Retinal pigment epithelial cell (primary cell): ENCODE data around the gene P2RY11.
A peak's percentile ranks its signal among the peaks of the same experiment; 100 is the strongest.

Experiments used
- DNase-seq: peaks from one replicate; pipeline ENCODE4 v3.0.0-alpha.2; 2010; ENCODE audit warnings: low read depth
- H3K4me3 ChIP-seq: 2 replicates; pipeline ENCODE4 v1.5.1; 2011; ENCODE audit warnings: mild to moderate bottlenecking, low read length, control low read depth, moderate library complexity
- TF ChIP-seq, protein P1 (sequence below): conservative IDR thresholded peaks from 2 replicates; pipeline ENCODE4 v1.5.1; 2011; ENCODE audit warnings: low read depth, low read length, control low read depth, inconsistent platforms

P2RY11 gene

DNA sequence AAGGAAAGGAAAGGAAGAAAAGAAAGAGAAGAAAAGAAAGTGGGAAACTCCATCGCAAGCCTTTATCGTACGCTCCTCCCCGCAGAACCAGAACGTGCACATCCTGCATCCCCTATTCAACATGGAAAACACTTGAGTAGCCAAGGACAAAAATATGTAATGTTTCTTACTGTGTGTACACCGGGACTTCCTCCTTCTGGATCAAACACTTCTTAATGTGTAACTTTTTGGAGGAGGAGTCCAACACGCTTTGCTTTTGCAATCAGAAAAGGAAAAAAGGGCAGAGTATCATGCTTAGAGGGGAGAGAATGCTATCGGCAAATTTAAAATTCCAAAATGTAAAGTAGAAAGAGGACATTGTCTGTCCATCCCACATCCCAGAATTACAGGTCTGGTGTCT is 33.2 kb upstream of the P2RY11 start:
- TF ChIP-seq, protein P1, sequence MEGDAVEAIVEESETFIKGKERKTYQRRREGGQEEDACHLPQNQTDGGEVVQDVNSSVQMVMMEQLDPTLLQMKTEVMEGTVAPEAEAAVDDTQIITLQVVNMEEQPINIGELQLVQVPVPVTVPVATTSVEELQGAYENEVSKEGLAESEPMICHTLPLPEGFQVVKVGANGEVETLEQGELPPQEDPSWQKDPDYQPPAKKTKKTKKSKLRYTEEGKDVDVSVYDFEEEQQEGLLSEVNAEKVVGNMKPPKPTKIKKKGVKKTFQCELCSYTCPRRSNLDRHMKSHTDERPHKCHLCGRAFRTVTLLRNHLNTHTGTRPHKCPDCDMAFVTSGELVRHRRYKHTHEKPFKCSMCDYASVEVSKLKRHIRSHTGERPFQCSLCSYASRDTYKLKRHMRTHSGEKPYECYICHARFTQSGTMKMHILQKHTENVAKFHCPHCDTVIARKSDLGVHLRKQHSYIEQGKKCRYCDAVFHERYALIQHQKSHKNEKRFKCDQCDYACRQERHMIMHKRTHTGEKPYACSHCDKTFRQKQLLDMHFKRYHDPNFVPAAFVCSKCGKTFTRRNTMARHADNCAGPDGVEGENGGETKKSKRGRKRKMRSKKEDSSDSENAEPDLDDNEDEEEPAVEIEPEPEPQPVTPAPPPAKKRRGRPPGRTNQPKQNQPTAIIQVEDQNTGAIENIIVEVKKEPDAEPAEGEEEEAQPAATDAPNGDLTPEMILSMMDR: no peak
- H3K4me3 ChIP-seq: no peak overlapping the region
- DNase-seq: no peak

DNA sequence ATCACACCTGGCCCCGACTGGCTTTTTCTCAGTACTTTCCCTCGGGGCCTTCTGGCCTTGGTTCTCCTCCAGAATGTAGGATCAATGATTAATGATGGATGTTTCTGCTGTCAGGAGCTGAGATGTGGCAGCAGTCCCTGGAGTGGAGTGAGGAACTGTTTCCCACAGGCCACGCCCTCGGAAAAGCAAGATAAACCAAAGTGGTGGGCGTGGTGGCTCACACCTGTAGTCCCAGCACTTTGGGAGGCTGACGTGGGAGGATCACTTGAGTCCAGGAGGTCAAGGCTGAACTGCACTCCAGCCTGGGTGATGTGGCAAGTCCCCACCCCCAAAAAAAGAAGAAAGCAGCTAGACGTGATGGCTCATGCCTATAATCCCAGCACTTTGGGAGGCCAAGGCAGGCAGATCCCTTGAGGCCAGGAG is 32.5 kb upstream of the P2RY11 start:
- DNase-seq: no peak

DNA sequence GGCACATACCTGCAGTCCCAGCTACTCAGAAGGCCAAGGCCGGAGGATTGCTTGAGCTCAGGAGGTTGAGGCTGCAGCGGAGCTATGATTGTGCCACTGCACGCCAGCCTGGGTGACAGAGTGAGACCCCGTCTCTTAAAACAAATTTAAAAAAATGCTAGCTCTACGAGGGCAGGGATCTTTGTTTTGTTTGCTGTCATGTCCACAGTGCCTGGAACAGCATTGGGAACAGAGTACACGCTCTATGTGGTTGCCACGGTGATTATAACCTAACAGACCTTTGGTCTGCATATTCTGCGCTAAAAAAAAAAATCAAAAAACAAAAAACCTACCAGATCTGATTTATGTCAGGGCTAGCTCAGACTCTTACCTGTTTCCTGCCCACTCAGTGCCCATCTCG is 27.6 kb upstream of the P2RY11 start:
- H3K4me3 ChIP-seq: no peak overlapping the region
- DNase-seq: no peak
- TF ChIP-seq, protein P1: no peak

More for the DNA sequence above, 32.5 kb upstream of the P2RY11 start:
- no peak overlapping the region for H3K4me3 ChIP-seq
- TF ChIP-seq, protein P1: no peak

DNA sequence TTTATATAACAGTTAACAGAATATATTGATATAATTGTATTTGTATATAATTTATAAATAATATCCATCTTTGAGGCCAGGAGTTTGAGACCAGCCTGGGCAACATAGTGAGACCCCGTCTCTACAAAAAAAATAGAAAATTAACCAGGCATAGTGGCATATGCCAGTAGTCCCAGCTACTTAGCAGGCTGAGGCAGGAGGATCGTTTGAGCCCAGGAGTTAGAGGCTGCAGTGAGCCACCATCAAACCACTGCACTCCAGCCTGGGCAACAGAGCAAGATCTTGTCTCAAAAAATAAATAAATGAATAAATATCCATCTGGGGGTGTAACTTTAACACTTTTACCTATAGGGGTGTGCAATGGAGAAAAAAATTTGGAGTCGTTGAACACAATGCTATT is 26.7 kb upstream of the P2RY11 start:
- TF ChIP-seq, protein P1: no peak
- DNase-seq: no peak
- no peak overlapping the region for H3K4me3 ChIP-seq

DNA sequence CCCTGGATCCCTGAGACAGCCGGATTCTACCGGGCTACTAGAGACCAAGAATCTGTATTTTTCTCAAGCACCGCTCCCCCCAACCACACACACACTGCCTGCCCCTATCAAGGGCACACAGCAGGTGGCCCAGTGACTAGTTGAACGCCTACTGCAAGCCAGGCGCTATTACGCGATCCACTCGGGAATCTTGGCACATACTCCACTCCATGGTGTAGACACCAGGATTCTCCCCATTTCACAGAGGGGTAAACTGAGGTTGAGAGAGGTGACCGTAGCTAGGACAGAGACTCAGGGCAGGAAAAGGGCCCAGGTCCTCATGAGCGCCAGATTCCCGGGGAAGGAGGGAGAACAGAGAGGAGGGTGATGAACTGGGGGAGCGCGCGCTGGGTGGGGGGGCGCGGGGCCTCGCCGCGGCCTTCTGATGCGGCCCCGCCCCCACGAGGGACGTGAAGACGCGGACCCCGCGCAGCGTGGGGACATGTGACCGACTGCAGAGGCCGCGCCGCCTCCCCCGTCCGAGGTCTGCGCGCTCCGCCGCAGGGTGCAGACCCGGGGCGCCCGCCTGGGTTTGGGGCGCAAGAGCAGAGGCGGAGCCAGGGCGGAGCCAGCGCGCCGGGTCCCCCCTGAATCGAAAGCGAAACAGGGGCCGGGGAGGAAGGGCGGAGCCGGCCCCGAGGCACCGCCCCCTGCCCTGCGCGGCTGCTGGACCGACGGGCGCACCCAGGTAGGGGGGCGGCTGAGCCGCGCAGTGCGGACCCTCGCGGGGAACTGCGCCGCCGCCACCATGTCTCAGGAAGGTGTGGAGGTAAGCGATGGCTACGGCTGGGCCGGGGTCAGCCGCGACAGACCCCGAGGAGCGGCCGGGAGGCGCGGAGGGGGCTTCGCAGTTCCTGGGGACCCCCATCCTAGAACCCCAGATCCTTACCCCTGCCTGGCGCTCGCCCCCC is 25.6 kb upstream of the P2RY11 start, which contains the start of gene SHFL:
SHFL (plus strand) TSS at position 677 of the 950 bp plus-strand sequence; CDS start at position 788, 111 bp downstream.
- TF ChIP-seq, protein P1: no peak
- DNase-seq: no peak
- peak within 1 kb of the TSS; percentile 61 for H3K4me3 ChIP-seq

DNA sequence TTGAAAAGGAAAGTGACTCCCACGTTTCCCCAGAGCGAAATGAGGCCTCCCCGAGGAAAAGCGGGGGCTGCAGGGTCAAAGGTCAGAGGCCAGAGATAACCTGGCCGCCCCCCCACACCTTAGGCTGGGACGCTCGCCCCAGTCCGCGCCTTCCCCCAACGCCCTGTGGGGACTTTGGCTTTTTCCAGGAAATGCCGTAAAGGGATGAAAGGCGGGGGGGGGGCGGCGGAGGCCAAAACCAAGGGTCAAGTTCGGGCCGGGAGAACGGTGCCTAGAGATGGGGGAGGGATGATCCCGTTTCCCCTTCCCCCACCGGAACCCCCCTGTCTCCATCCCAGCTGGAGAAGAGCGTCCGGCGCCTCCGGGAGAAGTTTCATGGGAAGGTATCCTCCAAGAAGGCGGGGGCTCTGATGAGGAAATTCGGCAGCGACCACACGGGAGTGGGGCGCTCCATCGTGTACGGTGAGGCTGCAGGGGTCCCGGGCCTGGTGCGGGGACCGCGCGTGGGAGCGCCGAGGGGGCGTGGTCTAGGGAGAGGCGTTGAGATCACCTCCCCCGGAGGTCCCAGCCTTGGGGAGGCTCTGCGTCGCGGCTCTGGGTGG is 24.8 kb upstream of the P2RY11 start:
- H3K4me3 ChIP-seq: peak overlapping the region; percentile 61
- DNase-seq: no peak
- TF ChIP-seq, protein P1: no peak
